H1 (cell line): Measurements from ENCODE around the gene USP36. TPM values are rescaled to one million over a fixed set of nuclear protein-coding genes. Genes with fewer than 3 reads are reported as not detected.

Source experiments
- CTCF ChIA-PET: fragments of 300-600 bp; sonication (Branson Sonifier 250); formaldehyde crosslinking; loops from one replicate; lab custom pipeline; 2021; ENCODE audit not compliant: partially characterized antibody; lab: Charles Lee
- POLR2A ChIA-PET: fragments of 300-600 bp; sonication (Branson Sonifier 250); formaldehyde crosslinking; loops from one replicate; lab custom pipeline; 2021; ENCODE audit warnings: inconsistent platforms; ENCODE audit not compliant: partially characterized antibody; lab: Charles Lee
- DNase-seq, 2 experiments: peaks; one replicate each; pipeline versions ENCODE4 v3.0.0 to v3.0.0-alpha.2; 2010 to 2022; ENCODE audit warnings: low spot score in 2 of 2, low read depth in 1 of 2, mixed read lengths in 1 of 2
- FAIRE-seq: peaks from 2 replicates; lab custom pipeline; 2011; peaks lifted over from hg19 to GRCh38; lab: Jason Lieb, UNC
- H2AFZ ChIP-seq: 2 replicates; pipeline ENCODE4 v1.8.1; 2012; ENCODE audit warnings: low read length, inconsistent platforms
- H2AK5ac ChIP-seq: 2 replicates; pipeline ENCODE4 v1.6.1; 2013; ENCODE audit warnings: low read depth, low read length
- H2BK120ac ChIP-seq: replicated peaks from 2 replicates; pipeline ENCODE3; 2013; ENCODE audit warnings: low read depth, low read length, inconsistent platforms
- H2BK12ac ChIP-seq: 2 replicates; pipeline ENCODE4 v1.6.1; 2013; ENCODE audit warnings: low read depth, low read length
- H2BK15ac ChIP-seq: 2 replicates; pipeline ENCODE4 v1.6.1; 2013; ENCODE audit warnings: low read length
- H2BK20ac ChIP-seq: 2 replicates; pipeline ENCODE4 v1.6.1; 2013; ENCODE audit warnings: low read length
- H2BK5ac ChIP-seq: 2 replicates; pipeline ENCODE4 v1.6.1; 2013; ENCODE audit warnings: low read depth, low read length
- H3K14ac ChIP-seq: 2 replicates; pipeline ENCODE4 v1.6.1; 2013; ENCODE audit warnings: inconsistent platforms; ENCODE audit not compliant: insufficient read length
- H3K18ac ChIP-seq: 2 replicates; pipeline ENCODE4 v1.6.1; 2013; ENCODE audit warnings: low read length; ENCODE audit errors: extremely low read depth
- H3K23ac ChIP-seq: 2 replicates; pipeline ENCODE4 v1.6.1; 2013; ENCODE audit warnings: inconsistent platforms; ENCODE audit not compliant: insufficient read length
- H3K23me2 ChIP-seq: 2 replicates; pipeline ENCODE4 v1.6.1; 2013; ENCODE audit warnings: low read depth, low read length
- H3K27ac ChIP-seq: 2 replicates; pipeline ENCODE4 v1.6.1; 2011; ENCODE audit warnings: low read depth, low read length, inconsistent platforms
- H3K27me3 ChIP-seq, 4 experiments: replicated peaks in 1 of 4; 1 replicate in 1 of 4; 2 replicates in 3 of 4; pipeline versions ENCODE4 v1.6.1 to v1.8.1; 2011 to 2013; ENCODE audit warnings: low read length in 3 of 4, mild to moderate bottlenecking in 3 of 4, inconsistent platforms in 2 of 4, mixed read lengths in 2 of 4, moderate library complexity in 1 of 4; ENCODE audit not compliant: control insufficient read depth in 3 of 4, insufficient read depth in 3 of 4; ENCODE audit errors: extremely low read depth in 1 of 4
- H3K36me3 ChIP-seq, 4 experiments: 2 replicates each; pipeline versions ENCODE4 v1.6.1 to v1.8.1; 2011 to 2013; ENCODE audit warnings: mild to moderate bottlenecking in 4 of 4, low read length in 3 of 4, moderate library complexity in 2 of 4, control low read depth in 1 of 4, inconsistent platforms in 1 of 4; ENCODE audit not compliant: insufficient read depth in 4 of 4, control insufficient read depth in 2 of 4
- H3K4ac ChIP-seq: replicated peaks from 2 replicates; pipeline ENCODE3; 2013; ENCODE audit warnings: low read length, low read depth, mixed read lengths, inconsistent platforms; ENCODE audit not compliant: insufficient read length
- H3K4me1 ChIP-seq, 4 experiments: replicated peaks in 1 of 4; 1 replicate in 1 of 4; 2 replicates in 3 of 4; pipeline versions ENCODE4 v1.6.1 to v1.8.1; 2011 to 2013; ENCODE audit warnings: low read length in 3 of 4, inconsistent platforms in 2 of 4, mixed read lengths in 1 of 4; ENCODE audit not compliant: insufficient read depth in 4 of 4, control insufficient read depth in 3 of 4
- H3K4me2 ChIP-seq, 2 experiments: 2 replicates each; pipeline versions ENCODE4 v1.6.1 to v1.8.1; 2011 to 2013; ENCODE audit warnings: low read depth in 2 of 2, low read length in 2 of 2, control low read depth in 1 of 2, inconsistent platforms in 1 of 2, mild to moderate bottlenecking in 1 of 2; ENCODE audit not compliant: insufficient read depth in 1 of 2
- H3K4me3 ChIP-seq, 4 experiments: fragments of 200-600, 300-600 bp in 1 of 4; sonication (generic), shearing (Covaris generic), sonication (Bioruptor Twin) in 1 of 4; 2 replicates each; pipeline versions ENCODE4 v1.5.1 to v1.8.1; 2011 to 2016; ENCODE audit warnings: low read length in 4 of 4, low read depth in 3 of 4, control low read depth in 2 of 4, inconsistent platforms in 2 of 4, mild to moderate bottlenecking in 2 of 4, mixed read lengths in 1 of 4, moderate library complexity in 1 of 4; ENCODE audit not compliant: insufficient read depth in 2 of 4; ENCODE audit errors: extremely low read depth in 1 of 4
- H3K56ac ChIP-seq: replicated peaks from 2 replicates; pipeline ENCODE3; 2013; ENCODE audit warnings: low read depth, mild to moderate bottlenecking, mixed read lengths, low read length, inconsistent platforms; ENCODE audit not compliant: insufficient read length
- H3K79me1 ChIP-seq: 2 replicates; pipeline ENCODE4 v1.6.1; 2013; ENCODE audit warnings: low read depth, low read length, control low read depth
- H3K79me2 ChIP-seq, 2 experiments: 2 replicates each; pipeline versions ENCODE4 v1.6.1 to v1.8.1; 2012 to 2013; ENCODE audit warnings: low read length in 2 of 2, mild to moderate bottlenecking in 2 of 2, inconsistent platforms in 1 of 2; ENCODE audit not compliant: insufficient read depth in 2 of 2, control insufficient read depth in 1 of 2
- H3K9ac ChIP-seq, 4 experiments: replicated peaks in 1 of 4; 1 replicate in 1 of 4; 2 replicates in 3 of 4; pipeline versions ENCODE4 v1.6.1 to v1.8.1; 2011 to 2013; ENCODE audit warnings: low read depth in 3 of 4, low read length in 3 of 4, control low read depth in 2 of 4, mild to moderate bottlenecking in 2 of 4, moderate library complexity in 2 of 4, inconsistent platforms in 1 of 4; ENCODE audit errors: extremely low read depth in 1 of 4
- H3K9me3 ChIP-seq, 2 experiments: 2 replicates each; pipeline versions ENCODE4 v1.6.1 to v1.8.1; 2012 to 2013; ENCODE audit warnings: mild to moderate bottlenecking in 2 of 2, moderate library complexity in 2 of 2, control low read depth in 1 of 2, inconsistent platforms in 1 of 2, low read depth in 1 of 2, low read length in 1 of 2, mixed read lengths in 1 of 2; ENCODE audit not compliant: insufficient read depth in 2 of 2
- H4K20me1 ChIP-seq, 2 experiments: replicated peaks in 1 of 2; 2 replicates each; pipeline versions ENCODE3 to v1.8.1; 2011 to 2013; ENCODE audit warnings: inconsistent platforms in 2 of 2, low read length in 2 of 2, mild to moderate bottlenecking in 1 of 2; ENCODE audit not compliant: insufficient read depth in 2 of 2, control insufficient read depth in 1 of 2
- H4K5ac ChIP-seq: 2 replicates; pipeline ENCODE4 v1.6.1; 2013; ENCODE audit warnings: low read length, low read depth, mixed read lengths, inconsistent platforms; ENCODE audit not compliant: insufficient read length
- H4K8ac ChIP-seq: 2 replicates; pipeline ENCODE4 v1.8.0; 2013; ENCODE audit warnings: mild to moderate bottlenecking, moderate library complexity, low read length, inconsistent platforms; ENCODE audit not compliant: insufficient read depth; ENCODE audit errors: extremely low read depth
- H4K91ac ChIP-seq: replicated peaks from 2 replicates; pipeline ENCODE3; 2013; ENCODE audit warnings: low read length, mixed read lengths, inconsistent platforms; ENCODE audit not compliant: insufficient read length
- CREB1 ChIP-seq: IDR thresholded peaks from 2 replicates; pipeline ENCODE4 v1.6.1; 2012; ENCODE audit warnings: inconsistent platforms
- GTF2F1 ChIP-seq: IDR thresholded peaks from 2 replicates; pipeline ENCODE4 v1.6.1; 2012; ENCODE audit warnings: low read depth, low read length, improper control_type of control experiment, borderline replicate concordance
- HDAC2 ChIP-seq, 2 experiments: fragments of 300-600 bp in 1 of 2; sonication (generic) in 1 of 2; IDR thresholded peaks; 2 replicates each; pipeline ENCODE4 v1.6.1; 2011 to 2012; ENCODE audit warnings: low read depth in 2 of 2, low read length in 2 of 2, mild to moderate bottlenecking in 2 of 2, moderate library complexity in 2 of 2, borderline replicate concordance in 1 of 2, inconsistent platforms in 1 of 2
- RXRA ChIP-seq: IDR thresholded peaks from 2 replicates; pipeline ENCODE4 v1.6.1; 2011; ENCODE audit warnings: low read depth, mild to moderate bottlenecking, low read length, moderate library complexity; ENCODE audit not compliant: insufficient read depth
- SAP30 ChIP-seq: fragments of 300-600 bp; sonication (generic); IDR thresholded peaks from 2 replicates; pipeline ENCODE4 v1.7.1; 2012; ENCODE audit warnings: low read length, moderate library complexity, mild to moderate bottlenecking, inconsistent platforms; ENCODE audit not compliant: insufficient read depth, insufficient replicate concordance
- TAF7 ChIP-seq: optimal IDR thresholded peaks from 2 replicates; pipeline ENCODE3; 2011; ENCODE audit warnings: low read depth, mild to moderate bottlenecking, inconsistent platforms, low read length, moderate library complexity, borderline replicate concordance
- WGBS, 2 experiments: shearing (Covaris generic) in 1 of 2; methylation state at CpG; one replicate each; pipeline versions ENCODE4 v1.1.6 to v1.1.7; 2013 to 2015; ENCODE audit warnings: low lambda C conversion rate in 2 of 2, mixed read lengths in 2 of 2, inconsistent platforms in 1 of 2, low coverage in 1 of 2, missing lambda C conversion rate in 1 of 2; ENCODE audit not compliant: insufficient replicate concordance in 2 of 2, insufficient coverage in 1 of 2, insufficient read length in 1 of 2; ENCODE audit errors: extremely low coverage in 1 of 2, missing lambda C conversion rate in 1 of 2; 5-methylcytosine and 5-hydroxymethylcytosine counted together
- polyA plus RNA-seq, 7 experiments: library from polyadenylated mRNA; depleted of rRNA in 3 of 7; stranded (reverse) in 5 of 7; unstranded in 2 of 7; fragments of >200 nt in 5 of 7; fragments of 200-250 nt in 2 of 7; gene quantifications; 1 replicate in 5 of 7; 2 replicates in 1 of 7; 4 replicates in 1 of 7; pipeline versions ENCODE4 v1.2.1 to v1.2.3, GENCODE V29; 2011 to 2013; ENCODE audit warnings: missing spikeins in 2 of 7, mixed read lengths in 2 of 7
- total RNA-seq: library from RNA; stranded (reverse); fragmentation: NEBNext Ultra II Directional; extraction: Animal tissue kit (Norgen Biotek cat#: 25700); gene quantifications from 2 replicates; pipeline ENCODE4 v1.2.1, GENCODE V29; 2021
- TF ChIP-seq, protein P1 (sequence below): IDR thresholded peaks from 2 replicates; pipeline ENCODE4 v1.6.1; 2012; ENCODE audit warnings: inconsistent platforms

Gene USP36
- total and polyA plus RNA-seq, 2 of the 8 experiments (the other 6 are each of a cell fraction or from before 2014, with no cell fraction given): 40.7 to 67.7 TPM

DNA sequence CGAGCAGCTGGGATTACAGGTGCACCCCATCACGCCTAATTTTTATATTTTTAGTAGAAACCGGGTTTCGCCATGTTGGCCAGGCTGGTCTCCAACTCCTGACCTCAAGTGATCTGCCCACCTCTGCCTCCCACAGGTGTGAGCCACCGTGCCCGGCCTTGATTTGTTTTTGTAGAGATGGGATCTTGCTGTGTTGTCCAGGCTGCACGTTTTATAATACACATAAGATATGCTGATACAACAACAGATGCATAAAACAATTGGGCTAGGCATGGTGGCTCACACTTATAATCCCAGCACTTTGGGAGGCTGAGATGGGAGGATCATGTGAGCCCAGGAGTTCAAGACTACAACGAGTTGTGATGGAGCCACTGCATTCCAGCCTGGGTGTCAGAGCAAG is 6.0 kb downstream of the USP36 start:
- CTCF ChIA-PET: no interaction called here

More for the DNA sequence above, 6.0 kb downstream of the USP36 start:
- peaks cover 0 to 7% (median 4%) of the 10 kb centered on the region in 4 experiments for H3K4me1 ChIP-seq
- no peak overlapping the region for H3K56ac ChIP-seq
- no peak overlapping the region for H3K18ac ChIP-seq
- H3K9ac ChIP-seq: no peak overlapping the region
- H2BK15ac ChIP-seq: no peak overlapping the region
- peaks cover under 1% of the 10 kb centered on the region for H3K23me2 ChIP-seq
- peaks cover 32 to 73% (median 58%) of the 10 kb centered on the region in 4 experiments for H3K36me3 ChIP-seq
- H3K23ac ChIP-seq: no peak overlapping the region
- no peak overlapping the region for H4K5ac ChIP-seq
- no peak overlapping the region for H3K4ac ChIP-seq
- WGBS, 2 experiments: 94% methylated on average over 8 of the region's 8 CpGs; no CpG with 5 or more reads in 1 of the 2 experiments
- H4K20me1 ChIP-seq: peaks cover 11 to 27% of the 10 kb centered on the region in 2 experiments
- no peak overlapping the region for H2BK20ac ChIP-seq
- POLR2A ChIA-PET: interaction anchor here (0.7 to 1.9 kb wide), 3 partner anchors 11 to 1314 kb away, joined by 3 to 12 read pairs (median 3); no protein-coding TSS in a partner anchor
- no peak overlapping the region for H3K4me2 ChIP-seq
- no peaks in the 10 kb centered on the region for H3K27me3 ChIP-seq
- FAIRE-seq (no peak), DNase-seq (no peak)
- no peak overlapping the region for H3K4me3 ChIP-seq
- H2AFZ ChIP-seq: no peak overlapping the region
- H3K79me2 ChIP-seq: peaks cover 13 to 35% of the 10 kb centered on the region in 2 experiments
- no peak overlapping the region for H3K27ac ChIP-seq
- H3K14ac ChIP-seq: no peak overlapping the region
- H2AK5ac ChIP-seq: no peak overlapping the region
- no peak overlapping the region for H4K8ac ChIP-seq
- no peak overlapping the region for H4K91ac ChIP-seq
- TF ChIP-seq CREB1 (no peak), TAF7 (no peak), SAP30 (no peak), HDAC2 (IDR thresholded peaks at IDR 0.05; ENCODE audit: borderline replicate concordance in 1 of 2, low read depth in 2 of 2, low read length in 2 of 2) (no peak), GTF2F1 (no peak), RXRA (no peak)
- TF ChIP-seq, protein P1, sequence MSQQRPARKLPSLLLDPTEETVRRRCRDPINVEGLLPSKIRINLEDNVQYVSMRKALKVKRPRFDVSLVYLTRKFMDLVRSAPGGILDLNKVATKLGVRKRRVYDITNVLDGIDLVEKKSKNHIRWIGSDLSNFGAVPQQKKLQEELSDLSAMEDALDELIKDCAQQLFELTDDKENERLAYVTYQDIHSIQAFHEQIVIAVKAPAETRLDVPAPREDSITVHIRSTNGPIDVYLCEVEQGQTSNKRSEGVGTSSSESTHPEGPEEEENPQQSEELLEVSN: no peak
- no peaks in the 10 kb centered on the region for H3K9me3 ChIP-seq
- H2BK120ac ChIP-seq: no peak overlapping the region
- H2BK5ac ChIP-seq: no peak overlapping the region
- H2BK12ac ChIP-seq: no peak overlapping the region
- H3K79me1 ChIP-seq: peaks cover 5% of the 10 kb centered on the region
